Right lobe of liver (tissue), 6 donors: Measurements from ENCODE around the gene HSPA12B. TPM values are rescaled to one million over a fixed set of nuclear protein-coding genes. Genes with fewer than 3 reads are reported as not detected.

ENCODE experiments used
- ATAC-seq, 4 donors: fragments of 200-7000 bp; cut with Tn5 transposase; one replicate each; pipeline ENCODE4 v1.9.1; 2020; ENCODE audit warnings: mild to moderate bottlenecking in 4 of 4, moderate library complexity in 4 of 4
- DNase-seq, 3 donors: peaks; one replicate each; pipeline ENCODE4 v3.0.0-alpha.2; 2020
- H3K27ac ChIP-seq, 3 donors: fragments of 200-600 bp; one replicate each; pipeline ENCODE4 v1.8.0; 2022
- H3K27me3 ChIP-seq, 2 donors: fragments of 200-600 bp; one replicate each; pipeline ENCODE4 v1.8.0; 2022
- H3K36me3 ChIP-seq, 4 donors: fragments of 200-600 bp; sonication (generic) in 1 of 4; one replicate each; pipeline versions ENCODE4 v1.5.1 to v1.8.0; 2017 to 2022; ENCODE audit warnings: control low read depth in 1 of 4
- H3K4me1 ChIP-seq, 4 donors: fragments of 200-600 bp; sonication (generic) in 1 of 4; one replicate each; pipeline versions ENCODE4 v1.5.1 to v1.8.0; 2017 to 2022; ENCODE audit warnings: control low read depth in 1 of 4
- H3K4me3 ChIP-seq, 3 donors: fragments of 200-600 bp; one replicate each; pipeline ENCODE4 v1.8.0; 2022
- H3K9me3 ChIP-seq, 4 donors: fragments of 200-600 bp; sonication (generic) in 1 of 4; one replicate each; pipeline versions ENCODE4 v1.5.1 to v1.8.0; 2017 to 2022; ENCODE audit warnings: control low read depth in 1 of 4
- CTCF ChIP-seq, 4 donors: fragments of 200-600 bp in 3 of 4; fragments of 450-650 bp in 1 of 4; IDR thresholded peaks; one replicate each; pipeline versions ENCODE4 v1.5.1 to v1.8.0; 2016 to 2022; ENCODE audit warnings: antibody characterized with exemption in 4 of 4, mild to moderate bottlenecking in 2 of 4
- POLR2A ChIP-seq: fragments of 450-650 bp; IDR thresholded peaks from one replicate; pipeline ENCODE4 v1.6.1; 2017; ENCODE audit warnings: antibody characterized with exemption, mild to moderate bottlenecking
- WGBS: methylation state at CpG from one replicate; pipeline ENCODE4 v1.1.6; 2018; ENCODE audit warnings: low coverage, low lambda C conversion rate; ENCODE audit not compliant: insufficient coverage; ENCODE audit errors: missing lambda C conversion rate; 5-methylcytosine and 5-hydroxymethylcytosine counted together
- intact Hi-C, 2 donors: fragments of 100-400 bp; cut with DNase I; formaldehyde crosslinking; loops; one replicate each; pipeline versions ENCODE4 v1.11.2 to v1.14.1; 2022
- total RNA-seq, 6 experiments: library from RNA; depleted of rRNA in 2 of 6; stranded (reverse); fragments of >200 nt in 2 of 6; fragmentation: NEBNext Ultra II Directional in 3 of 6; extraction: Animal tissue kit (Norgen Biotek cat#: 25700) in 3 of 6; gene quantifications; one replicate each; pipeline versions ENCODE4 v1.1.0 to v1.2.4, GENCODE V29; 2016 to 2023
- donor health status: DM: no; HTN: yes; CAD: no.
- donor health status: DM: no; HTN: no; CAD: no.
- donor health status: DM: no; HTN: no; CAD: no.
- donor health status: DM: no; HTN: yes; CAD: no.
- donor health status: DM: no; HTN: yes; CAD: no.

HSPA12B gene
- total RNA-seq, 6 experiments from 2014 or later: 0.46 to 2.2 (median 0.97) TPM

- no peak overlapping the region for H3K27ac ChIP-seq
- peak; percentile 45 to 76 (median 66) for TF ChIP-seq CTCF (IDR thresholded peaks at IDR 0.05)
- no peak for TF ChIP-seq POLR2A
- 40% methylated on average over 2 of the region's 4 CpGs for WGBS
- no peaks in the 10 kb centered on the region for H3K4me1 ChIP-seq
- H3K36me3 ChIP-seq: no peaks in the 10 kb centered on the region
- no peaks in the 10 kb centered on the region for H3K27me3 ChIP-seq
- peak in 1 of 3 donors; percentile 37 for DNase-seq
- peak; percentile 67 to 78 (median 73) for ATAC-seq
- intact Hi-C loops: no loop called here
- no peaks in the 10 kb centered on the region for H3K9me3 ChIP-seq
- H3K4me3 ChIP-seq: no peak overlapping the region
Observed at GRCh38 chr20:3716195-3716834, 16.2 kb upstream of the HSPA12B start.

- Histone ChIP-seq H3K4me1 (no peaks in the 10 kb centered on the region), H3K36me3 (no peaks in the 10 kb centered on the region), H3K27ac (no peak overlapping the region), H3K9me3 (no peaks in the 10 kb centered on the region), H3K27me3 (no peaks in the 10 kb centered on the region), H3K4me3 (no peak overlapping the region)
- intact Hi-C loops: no loop called here
- 85% methylated on average over 4 of the region's 4 CpGs for WGBS
- ATAC-seq (no peak), DNase-seq (no peak)
- no peak for TF ChIP-seq POLR2A
- no peak for TF ChIP-seq CTCF (IDR thresholded peaks at IDR 0.05)
Observed at GRCh38 chr20:3719046-3719445, 13.4 kb upstream of the HSPA12B start.

GRCh38 chr20:3720068-3720467 lies 12.4 kb upstream of the HSPA12B start:
- 56% methylated on average over 1 of the region's 2 CpGs for WGBS
- Histone ChIP-seq H3K9me3 (no peaks in the 10 kb centered on the region), H3K36me3 (no peaks in the 10 kb centered on the region), H3K4me3 (no peak overlapping the region), H3K27ac (no peak overlapping the region), H3K27me3 (no peaks in the 10 kb centered on the region), H3K4me1 (no peaks in the 10 kb centered on the region)
- no peak for ATAC-seq
- intact Hi-C loops: no loop called here
- TF ChIP-seq POLR2A (no peak), CTCF (IDR thresholded peaks at IDR 0.05) (no peak)
- no peak for DNase-seq

GRCh38 chr20:3720626-3721025 lies 11.9 kb upstream of the HSPA12B start:
- Histone ChIP-seq H3K4me3 (no peak overlapping the region), H3K4me1 (no peaks in the 10 kb centered on the region), H3K9me3 (no peaks in the 10 kb centered on the region), H3K27me3 (no peaks in the 10 kb centered on the region), H3K27ac (no peak overlapping the region), H3K36me3 (no peaks in the 10 kb centered on the region)
- WGBS: 41% methylated on average over 6 of the region's 6 CpGs
- TF ChIP-seq POLR2A: no peak
- TF ChIP-seq CTCF (IDR thresholded peaks at IDR 0.05): no peak
- DNase-seq (no peak), ATAC-seq (no peak)
- intact Hi-C loops: no loop called here
